HepG2 (cell line): ENCODE results near the gene GCG. TPM values are rescaled to one million over a fixed set of nuclear protein-coding genes. Genes with fewer than 3 reads are reported as not detected.

ENCODE experiments used
- ARID3A ChIP-seq: IDR thresholded peaks from 2 replicates; pipeline ENCODE4 v1.6.1; 2012; ENCODE audit warnings: low read depth, low read length, improper control_type of control experiment
- ARID5B ChIP-seq: IDR thresholded peaks from 2 replicates; pipeline ENCODE4 v1.4.0; 2020; ENCODE audit warnings: mild to moderate bottlenecking, missing genetic modification reagents
- BORCS8-MEF2B ChIP-seq: sonication (generic); formaldehyde crosslinking; IDR thresholded peaks from 2 replicates; pipeline ENCODE4 v1.8.0; 2022; ENCODE audit warnings: mild to moderate bottlenecking, missing genetic modification reagents
- CTCF ChIP-seq: sonication (generic); formaldehyde crosslinking; IDR thresholded peaks from 2 replicates; pipeline ENCODE4 v1.5.0; 2020; ENCODE audit warnings: mild to moderate bottlenecking, missing genetic modification reagents, moderate library complexity
- EEA1 ChIP-seq: sonication (generic); formaldehyde crosslinking; IDR thresholded peaks from 2 replicates; pipeline ENCODE4 v1.5.1; 2020; ENCODE audit warnings: mild to moderate bottlenecking, missing genetic modification reagents, borderline replicate concordance
- GATAD2A ChIP-seq: IDR thresholded peaks from 2 replicates; pipeline ENCODE4 v1.6.1; 2016
- GFI1 ChIP-seq: sonication (generic); formaldehyde crosslinking; IDR thresholded peaks from 2 replicates; pipeline ENCODE4 v1.5.0; 2020; ENCODE audit warnings: missing genetic modification reagents, mild to moderate bottlenecking, borderline replicate concordance
- HNRNPK ChIP-seq: fragments of 200-400 bp; formaldehyde crosslinking; IDR thresholded peaks from 2 replicates; pipeline ENCODE4 v1.6.1; 2018; ENCODE audit warnings: low read length, low read depth, moderate library complexity, mild to moderate bottlenecking; ENCODE audit not compliant: poor library complexity, severe bottlenecking
- KAT8 ChIP-seq: IDR thresholded peaks from 2 replicates; pipeline ENCODE4 v1.6.1; 2016; ENCODE audit warnings: missing genetic modification reagents, missing compliant biosample characterization
- MIXL1 ChIP-seq: IDR thresholded peaks from 2 replicates; pipeline ENCODE4 v1.6.1; 2016
- NBN ChIP-seq: fragments of 450-650 bp; conservative IDR thresholded peaks from 2 replicates; pipeline ENCODE4 v1.6.1; 2017
- PITX1 ChIP-seq: sonication (generic); formaldehyde crosslinking; IDR thresholded peaks from 2 replicates; pipeline ENCODE4 v1.5.1; 2020; ENCODE audit warnings: mild to moderate bottlenecking, missing genetic modification reagents
- SMARCE1 ChIP-seq: fragments of 450-650 bp; IDR thresholded peaks from 2 replicates; pipeline ENCODE4 v1.6.1; 2017; ENCODE audit warnings: borderline replicate concordance
- SSRP1 ChIP-seq: IDR thresholded peaks from 2 replicates; pipeline ENCODE4 v1.6.1; 2016; ENCODE audit warnings: control low read depth
- TBX3 ChIP-seq: fragments of 450-650 bp; IDR thresholded peaks from 2 replicates; pipeline ENCODE4 v1.6.1; 2017; ENCODE audit warnings: antibody characterized with exemption, mild to moderate bottlenecking, inconsistent platforms, borderline replicate concordance
- TOE1 ChIP-seq: sonication (generic); formaldehyde crosslinking; IDR thresholded peaks from 2 replicates; pipeline ENCODE4 v1.4.0; 2020; ENCODE audit warnings: mild to moderate bottlenecking, missing genetic modification reagents
- ZNF280B ChIP-seq: sonication (generic); formaldehyde crosslinking; IDR thresholded peaks from 2 replicates; pipeline ENCODE4 v1.5.0; 2020; ENCODE audit warnings: missing genetic modification reagents, mild to moderate bottlenecking, borderline replicate concordance
- ZNF326 ChIP-seq: sonication (generic); formaldehyde crosslinking; IDR thresholded peaks from 2 replicates; pipeline ENCODE4 v1.4.0; 2020; ENCODE audit warnings: missing genetic modification reagents, borderline replicate concordance
- ZNF354B ChIP-seq: sonication (generic); formaldehyde crosslinking; IDR thresholded peaks from 2 replicates; pipeline ENCODE4 v1.8.0; 2022; ENCODE audit warnings: mild to moderate bottlenecking, missing genetic modification reagents
- ZNF580 ChIP-seq: IDR thresholded peaks from 2 replicates; pipeline ENCODE4 v1.6.1; 2016; ENCODE audit warnings: low read depth, borderline replicate concordance
- ZNF746 ChIP-seq: sonication (generic); formaldehyde crosslinking; IDR thresholded peaks from 2 replicates; pipeline ENCODE4 v1.8.0; 2022; ENCODE audit warnings: mild to moderate bottlenecking, missing genetic modification reagents
- polyA plus RNA-seq, 8 experiments: library from polyadenylated mRNA; depleted of rRNA in 3 of 8; stranded (reverse) in 7 of 8; unstranded in 1 of 8; fragments of >200 nt; fragmentation: Illumina TruSeq in 4 of 8; extraction: Trizol in 4 of 8; gene quantifications; 2 replicates each; pipeline versions ENCODE4 v1.2.1 to v1.2.3, GENCODE V29; 2011 to 2016; ENCODE audit warnings: low read depth in 4 of 8, missing spikeins in 1 of 8, mixed read lengths in 1 of 8; ENCODE audit not compliant: insufficient read depth in 1 of 8
- total RNA-seq, 5 experiments: library from RNA; depleted of rRNA; stranded (reverse); fragments of >200 nt; fragmentation: Illumina TruSeq; extraction: Trizol; gene quantifications; 2 replicates each; pipeline ENCODE4 v1.2.3, GENCODE V29; 2016; ENCODE audit warnings: low read depth in 1 of 5

The GCG gene
- total and polyA plus RNA-seq, 2 of the 13 experiments (the other 11 are each of a cell fraction or from before 2014, with no cell fraction given): not detected

GRCh38 chr2:162123806-162124758, 28.0 kb downstream of the GCG start (continued):
- TF ChIP-seq ARID3A (peak; percentile 36; the same call in 1 of the 2 replicates), BORCS8-MEF2B (no peak), NBN (no peak), ARID5B (CRISPR knock-in tag) (peak; percentile 40), HNRNPK (no peak), ZNF280B (CRISPR knock-in tag) (no peak), GFI1 (CRISPR knock-in tag) (no peak), GATAD2A (CRISPR knock-in tag) (peak; percentile 34; the same call in 1 of the 2 replicates), KAT8 (CRISPR knock-in tag) (0 out of 2 replicates have a peak, but pooled peaks have one; percentile 21), SSRP1 (CRISPR knock-in tag) (no peak), SMARCE1 (no peak), CTCF (peak; percentile 76), TOE1 (CRISPR knock-in tag) (0 out of 2 replicates have a peak, but pooled peaks have one; percentile 47), TBX3 (no peak), PITX1 (no peak), MIXL1 (peak; percentile 90), ZNF354B (CRISPR knock-in tag) (no peak), ZNF746 (CRISPR knock-in tag) (no peak), ZNF580 (CRISPR knock-in tag) (no peak), EEA1 (no peak), ZNF326 (CRISPR knock-in tag) (no peak)
